Measurements from ENCODE around the gene ACYP1. TPM values are rescaled to one million over a fixed set of nuclear protein-coding genes. Genes with fewer than 3 reads are reported as not detected.

ACYP1 gene
- total and polyA plus RNA-seq, 7 donors, result 7.1 to 25.9 (median 12.1) TPM

- ATAC-seq, result no peak
- intact Hi-C loops (cut with DNase I), result no loop called here
- no peak for TF ChIP-seq CTCF (IDR thresholded peaks at IDR 0.05)
- Histone ChIP-seq H3K9me3 (no peaks in the 10 kb centered on the region), H3K4me1 (peaks cover 19% of the 10 kb centered on the region), H3K27me3 (ENCODE audit: insufficient read depth in 3 of 3, low read length in 2 of 3) (no peaks in the 10 kb centered on the region), H3K4me3 (no peak overlapping the region), H3K36me3 (ENCODE audit: insufficient read depth in 1 of 2, low read depth in 1 of 2) (peaks cover 0 to 25% of the 10 kb centered on the region in 2 donors), H3K27ac (no peak overlapping the region)
- WGBS, 3 donors, result 58 to 71% (median 64%) methylated on average over 1 of the region's 1 CpG
- no peak for DNase-seq
Measured at GRCh38 chr14:75054421-75054820, 9.4 kb downstream of the ACYP1 start.

DNA sequence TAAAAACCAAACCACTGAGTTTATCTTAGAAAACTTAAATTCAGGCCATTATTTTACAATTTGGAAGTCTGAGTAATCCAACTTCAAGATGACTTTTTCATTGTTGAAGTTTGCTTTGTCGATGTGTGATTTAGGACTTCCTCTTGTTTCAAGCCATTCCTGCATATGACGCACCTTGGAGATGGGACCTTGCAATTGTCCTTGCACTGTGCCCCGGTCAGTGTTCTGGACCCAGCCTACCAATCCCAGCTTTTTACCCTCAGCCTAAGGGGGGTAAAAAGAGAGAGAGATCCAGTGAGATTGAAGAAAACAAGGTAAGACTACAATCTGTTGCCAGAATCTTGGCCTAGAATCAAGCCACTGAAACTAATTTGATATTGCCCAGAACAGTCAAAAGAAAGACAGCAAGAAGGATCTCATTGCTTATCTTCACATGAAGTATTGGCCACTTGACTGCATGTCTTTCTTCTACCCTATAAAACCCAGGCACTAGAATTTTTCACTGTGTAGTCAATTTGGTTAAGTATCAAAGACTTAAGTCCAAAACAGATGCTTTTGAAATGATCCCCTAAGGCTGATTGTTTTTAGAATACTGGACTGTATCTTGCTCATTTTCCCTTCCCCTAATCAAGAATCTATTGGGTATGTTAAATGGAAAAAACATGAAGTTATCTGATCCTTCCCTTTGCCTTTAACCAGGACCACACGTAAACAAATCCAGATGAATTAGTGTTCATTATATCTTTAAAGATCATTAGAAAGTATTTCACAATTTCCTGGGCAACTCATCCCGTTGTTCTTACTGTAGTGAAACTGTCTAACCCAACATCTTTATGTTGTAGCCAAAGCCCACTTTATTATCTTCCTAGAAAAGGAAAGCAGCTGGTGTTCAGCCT is 10.2 kb downstream of the ACYP1 start:
- ATAC-seq (no peak), DNase-seq (no peak)
- H3K4me1 ChIP-seq, result peaks cover 21% of the 10 kb centered on the region
- H3K36me3 ChIP-seq (ENCODE audit: insufficient read depth in 1 of 2, low read depth in 1 of 2), result peaks cover 0 to 30% of the 10 kb centered on the region in 2 donors
- no peaks in the 10 kb centered on the region for H3K27me3 ChIP-seq (ENCODE audit: insufficient read depth in 3 of 3, low read length in 2 of 3)
- no peak overlapping the region for H3K27ac ChIP-seq
- no peak for TF ChIP-seq CTCF (IDR thresholded peaks at IDR 0.05)
- no peaks in the 10 kb centered on the region for H3K9me3 ChIP-seq
- intact Hi-C loops (cut with DNase I), result no loop called here
- 63 to 66% (median 66%) methylated on average over 5 of the region's 5 CpGs for WGBS, 3 donors
- no peak overlapping the region for H3K4me3 ChIP-seq

DNA sequence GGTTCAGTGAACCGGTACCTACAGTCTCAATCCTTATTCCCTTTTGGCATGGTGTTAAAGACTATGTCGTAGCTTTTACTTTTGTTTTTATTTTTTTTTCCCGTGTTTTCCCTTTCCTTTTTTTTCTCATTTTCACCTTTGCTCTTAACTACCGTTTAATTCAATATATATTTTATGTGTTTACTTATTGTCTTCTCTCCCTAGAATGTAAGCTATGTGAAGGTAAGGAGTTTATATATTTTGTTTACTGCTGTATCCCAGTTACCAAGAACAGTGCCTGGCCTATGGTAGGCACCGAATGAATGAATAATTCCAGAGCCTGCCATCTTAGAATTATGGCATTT is 12.3 kb downstream of the ACYP1 start:
- peaks cover 30% of the 10 kb centered on the region for H3K4me1 ChIP-seq
- H3K27ac ChIP-seq, result peak overlapping the region; percentile 89
- DNase-seq, result no peak
- 27 to 28% (median 28%) methylated on average over 5 of the region's 5 CpGs for WGBS, 3 donors
- H3K4me3 ChIP-seq, result peak overlapping the region; percentile 85
- H3K27me3 ChIP-seq (ENCODE audit: insufficient read depth in 3 of 3, low read length in 2 of 3), result no peaks in the 10 kb centered on the region
- intact Hi-C loops (cut with DNase I), result no loop called here
- no peak for ATAC-seq
- H3K9me3 ChIP-seq, result no peaks in the 10 kb centered on the region
- TF ChIP-seq CTCF (IDR thresholded peaks at IDR 0.05), result no peak
- peaks cover 0 to 34% of the 10 kb centered on the region in 2 donors for H3K36me3 ChIP-seq (ENCODE audit: insufficient read depth in 1 of 2, low read depth in 1 of 2)

DNA sequence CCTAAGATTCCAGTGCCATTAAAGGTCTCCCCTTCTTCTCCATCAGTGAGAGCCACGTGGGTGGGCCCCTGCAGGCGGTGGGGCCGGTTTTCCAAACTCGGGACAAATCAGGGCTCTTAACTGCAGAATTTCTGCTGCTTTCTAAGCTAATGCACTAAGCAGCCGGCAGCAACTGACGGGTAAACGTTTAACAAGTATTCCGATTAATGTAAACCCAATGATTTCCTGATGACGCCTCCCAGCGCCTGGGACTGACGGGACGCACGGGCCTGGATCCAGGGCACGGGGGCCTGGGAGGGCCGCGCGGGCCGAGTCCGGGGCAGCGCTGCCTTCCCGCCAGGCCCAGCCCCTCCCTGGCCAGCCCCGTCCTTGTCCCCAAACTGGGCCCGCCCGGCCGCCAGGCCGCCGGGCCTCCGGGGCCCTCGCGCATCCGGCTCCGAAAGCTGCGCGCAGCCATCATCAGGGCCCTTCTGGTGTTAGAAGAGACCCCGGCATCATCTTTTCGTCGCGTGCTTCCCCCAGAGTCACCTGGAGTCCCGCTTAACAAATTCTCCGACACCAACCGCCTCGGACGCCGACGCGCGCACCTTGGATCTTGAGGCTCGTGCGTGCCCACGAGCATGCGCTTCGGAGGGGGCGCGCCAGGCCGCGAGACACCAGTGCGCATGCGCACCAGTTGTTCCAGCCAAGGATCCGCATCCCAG is 12.8 kb downstream of the ACYP1 start, which contains the start of gene MLH3:
MLH3 (minus strand) TSS at position 616 of the 704 bp plus-strand sequence. CDS start 1,812 bp downstream, outside the sequence.
- H3K4me1 ChIP-seq, result peaks cover 30% of the 10 kb centered on the region
- intact Hi-C loops (cut with DNase I), result no loop called here

More for the DNA sequence above, 12.8 kb downstream of the ACYP1 start, which contains the start of gene MLH3:
- DNase-seq, result peak; percentile 86 to 93
- Histone ChIP-seq H3K27ac (peak within 1 kb of the TSS; percentile 89), H3K27me3 (ENCODE audit: insufficient read depth in 3 of 3, low read length in 2 of 3) (no peaks in the 10 kb centered on the region), H3K9me3 (no peaks in the 10 kb centered on the region), H3K4me3 (peak within 1 kb of the TSS; percentile 85), H3K36me3 (ENCODE audit: insufficient read depth in 1 of 2, low read depth in 1 of 2) (peaks cover 0 to 29% of the 10 kb centered on the region in 2 donors)
- WGBS, 3 donors, result 1 to 2% (median 1%) methylated on average over 54 to 59 of the region's 59 CpGs
- peak; percentile 89 to 93 (median 90) for ATAC-seq
- no peak for TF ChIP-seq CTCF (IDR thresholded peaks at IDR 0.05)
